ENCODE results near the gene CACNA1C. TPM values are rescaled to one million over a fixed set of nuclear protein-coding genes. Genes with fewer than 3 reads are reported as not detected.
"Not testable (repeated sequence)": the region's sequence is repeated elsewhere in the genome, so short reads cannot be mapped to it uniquely, and the experiment has no call there.

CACNA1C gene
- polyA plus RNA-seq, 5 donors = 10.1 to 15.2 (median 10.7) TPM

GRCh38 chr12:2110849-2111566, 58.2 kb downstream of the CACNA1C start:
- DNase-seq = no peak

- no peak for DNase-seq
Measured at GRCh38 chr12:2111826-2112225, 59.0 kb downstream of the CACNA1C start.

- no peak for DNase-seq
Measured at GRCh38 chr12:2112401-2112800, 59.6 kb downstream of the CACNA1C start.

GRCh38 chr12:2113119-2113912, 60.5 kb downstream of the CACNA1C start:
- no peak for DNase-seq

GRCh38 chr12:2114071-2114470, 61.3 kb downstream of the CACNA1C start:
- DNase-seq = no peak

- no peak for DNase-seq
Measured at GRCh38 chr12:2115101-2115845, 62.5 kb downstream of the CACNA1C start.

GRCh38 chr12:2117541-2117940, 64.8 kb downstream of the CACNA1C start:
- DNase-seq = no peak

GRCh38 chr12:2118061-2118460, 65.3 kb downstream of the CACNA1C start:
- no peak for DNase-seq

GRCh38 chr12:2118481-2119255, 65.9 kb downstream of the CACNA1C start:
- no peak for DNase-seq

GRCh38 chr12:2119266-2119665, 66.5 kb downstream of the CACNA1C start:
- DNase-seq = no peak

- no peak for DNase-seq
Measured at GRCh38 chr12:2120982-2121758, 68.4 kb downstream of the CACNA1C start.

- no peak for DNase-seq
Measured at GRCh38 chr12:2124466-2125023, 71.8 kb downstream of the CACNA1C start.

- no peak for DNase-seq
Measured at GRCh38 chr12:2125651-2126522, 73.1 kb downstream of the CACNA1C start.

GRCh38 chr12:2126676-2127406, 74.1 kb downstream of the CACNA1C start:
- no peak for DNase-seq

GRCh38 chr12:2129076-2129475, 76.3 kb downstream of the CACNA1C start:
- no peak for DNase-seq

GRCh38 chr12:2135661-2136418, 83.1 kb downstream of the CACNA1C start:
- DNase-seq = not testable (repeated sequence)

GRCh38 chr12:2136901-2137300, 84.1 kb downstream of the CACNA1C start:
- no peak for DNase-seq

- DNase-seq = no peak
Measured at GRCh38 chr12:2137711-2138110, 84.9 kb downstream of the CACNA1C start.
